Measurements from ENCODE around the gene PLA2G4E.

Gene PLA2G4E

GRCh38 chr15:41992151-41992802 is 28.6 kb downstream of the PLA2G4E start:
- no peak for DNase-seq (ENCODE audit: low read depth)

DNA sequence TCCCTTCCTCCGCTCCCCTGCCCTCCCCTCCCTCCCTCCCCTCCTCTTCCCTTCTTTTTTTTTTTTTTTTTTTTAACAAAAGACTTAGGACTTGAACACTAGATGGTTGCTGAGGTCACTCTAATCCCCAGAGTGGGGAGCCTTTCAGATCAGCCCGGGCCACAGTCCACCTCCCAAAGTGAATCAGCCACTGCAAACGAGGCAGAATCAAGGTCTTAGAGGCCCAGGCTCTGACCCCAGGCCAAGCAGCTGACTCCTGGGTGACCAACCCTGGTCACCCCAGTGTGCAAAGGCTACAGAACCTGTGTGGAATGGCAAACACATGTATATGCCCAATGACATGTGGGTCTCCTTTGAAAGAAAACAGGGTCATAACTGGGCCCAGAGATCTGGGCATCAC is 30.2 kb downstream of the PLA2G4E start:
- no peak for DNase-seq (ENCODE audit: low read depth)

DNA sequence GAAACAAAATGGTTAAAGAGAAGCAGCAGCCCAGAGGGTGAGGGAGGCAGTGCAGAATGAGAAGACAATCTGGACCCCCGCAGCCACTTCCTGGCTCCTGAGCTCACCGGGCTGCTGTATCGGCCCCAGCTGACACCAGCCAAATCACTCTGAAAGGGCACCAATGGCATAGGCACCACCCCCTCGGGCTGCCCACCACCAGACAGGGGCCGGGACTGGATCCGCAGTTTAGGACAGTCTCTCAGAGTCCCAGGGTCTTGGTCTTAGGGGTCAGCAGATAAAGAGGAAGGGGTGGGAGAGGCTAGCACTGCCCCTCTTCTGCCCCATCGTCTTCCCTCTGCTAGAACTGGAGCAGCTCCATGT is 30.6 kb downstream of the PLA2G4E start:
- DNase-seq (ENCODE audit: low read depth) = no peak

- peak; percentile 39 for DNase-seq (ENCODE audit: low read depth)
These were observed 31.1 kb downstream of the PLA2G4E start for GRCh38 chr15:41989573-41990242.

- DNase-seq (ENCODE audit: low read depth) = no peak
These were observed 31.8 kb downstream of the PLA2G4E start for GRCh38 chr15:41988896-41989572.

DNA sequence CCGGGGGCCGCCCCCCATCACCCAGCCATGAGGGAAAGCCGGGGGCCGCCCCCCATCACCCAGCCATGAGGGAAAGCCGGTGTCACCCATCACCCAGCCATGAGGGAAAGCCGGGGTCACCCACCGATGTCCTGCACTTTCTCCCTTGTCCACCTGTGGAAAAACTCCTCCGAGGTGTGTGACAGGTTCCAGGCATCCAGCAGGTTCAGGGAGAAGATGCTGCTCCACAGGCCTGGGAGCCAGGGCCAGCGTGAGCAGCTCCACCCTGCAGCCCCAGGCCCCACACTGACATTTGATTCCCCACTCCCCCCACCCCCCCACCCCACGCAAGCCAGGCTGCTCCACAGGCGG is 32.9 kb downstream of the PLA2G4E start:
- no peak for DNase-seq (ENCODE audit: low read depth)

- no peak for DNase-seq (ENCODE audit: low read depth)
These were observed 33.5 kb downstream of the PLA2G4E start for GRCh38 chr15:41987246-41987924.

DNA sequence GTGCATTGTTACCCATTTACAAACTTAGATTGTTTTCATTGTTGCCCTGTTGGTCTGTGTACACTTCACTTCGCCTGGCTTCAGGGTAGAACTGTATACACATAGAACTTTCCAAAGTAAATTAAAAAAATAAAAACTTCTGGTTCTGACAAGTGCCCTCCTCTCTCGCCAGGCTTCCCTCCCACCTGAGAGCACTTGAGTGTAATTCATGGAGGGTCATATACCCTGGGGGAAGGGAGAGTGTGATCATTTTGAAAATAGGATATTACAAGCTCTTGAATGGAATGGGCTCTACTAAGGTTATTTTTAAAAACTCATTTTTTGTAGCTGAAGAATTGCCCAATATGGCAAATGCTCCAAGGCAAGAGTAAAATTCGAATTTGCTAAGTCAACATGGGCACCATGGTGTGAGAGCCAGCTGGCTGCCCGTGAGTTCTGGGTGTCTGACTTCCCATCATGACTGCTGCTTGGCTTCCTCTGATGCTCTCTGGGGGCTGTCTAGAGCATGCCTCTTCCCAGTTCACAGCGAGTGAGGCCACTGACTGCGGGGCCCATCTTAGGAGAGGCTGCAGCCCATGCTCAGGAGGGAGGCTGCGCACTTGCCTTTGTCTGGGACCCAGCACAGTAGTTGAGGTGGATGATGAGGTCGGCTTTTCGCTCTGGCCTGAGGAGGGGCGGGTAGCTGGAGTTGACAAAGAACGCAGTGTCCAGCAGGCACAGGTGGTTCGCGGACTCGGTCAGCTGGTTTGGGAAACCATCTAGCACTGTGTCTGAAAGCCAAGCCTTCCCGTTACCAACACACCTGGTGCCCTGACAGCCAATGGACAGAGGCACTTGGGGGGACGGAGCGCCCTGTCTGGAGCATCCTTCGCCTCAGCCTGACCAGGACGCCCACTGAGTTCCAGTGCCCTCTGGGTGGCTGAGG is 35.3 kb downstream of the PLA2G4E start:
- DNase-seq (ENCODE audit: low read depth) = no peak

- DNase-seq (ENCODE audit: low read depth) = no peak
These were observed 36.2 kb downstream of the PLA2G4E start for GRCh38 chr15:41984622-41985021.

GRCh38 chr15:41983621-41984571 is 36.9 kb downstream of the PLA2G4E start:
- no peak for DNase-seq (ENCODE audit: low read depth)

- DNase-seq (ENCODE audit: low read depth) = no peak
These were observed 37.6 kb downstream of the PLA2G4E start for GRCh38 chr15:41983221-41983620.

DNA sequence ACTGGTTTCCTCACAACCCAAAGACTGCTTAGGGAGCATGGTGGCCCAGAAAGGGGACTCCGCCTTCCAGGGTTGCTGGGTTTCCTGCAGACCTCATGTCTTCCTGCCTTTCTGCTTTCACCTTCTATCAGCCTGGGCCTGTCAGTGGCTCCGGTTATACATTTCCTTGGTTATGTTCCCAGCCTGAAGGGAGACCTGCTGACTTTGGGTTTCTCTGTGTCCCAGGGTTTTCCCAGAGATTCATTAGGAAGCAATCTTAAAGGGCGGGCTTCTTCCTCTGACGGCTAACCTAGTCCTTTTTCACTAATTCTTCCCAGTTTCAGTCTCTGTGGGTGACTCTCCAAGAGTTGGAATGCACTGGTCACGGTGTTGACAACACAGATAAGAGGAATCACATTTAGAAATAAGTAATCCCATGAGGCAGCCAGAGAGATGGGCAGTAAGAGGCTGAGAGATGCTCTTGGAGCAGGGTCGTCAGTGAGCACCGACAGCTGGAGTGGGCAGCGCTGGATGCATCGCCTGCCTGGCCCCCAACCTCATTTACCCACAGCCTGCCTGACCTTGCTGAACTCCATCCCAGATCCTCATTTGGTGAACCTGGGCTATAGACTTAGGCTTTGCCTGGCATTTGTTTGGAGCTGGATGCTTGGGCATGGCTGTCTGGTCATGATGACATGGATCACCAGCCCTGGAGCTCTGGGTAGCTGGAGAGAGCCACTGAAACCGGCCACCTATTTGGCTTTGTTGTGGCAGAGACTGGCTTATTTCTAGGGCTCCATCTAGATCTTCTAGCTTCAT is 38.5 kb downstream of the PLA2G4E start:
- DNase-seq (ENCODE audit: low read depth) = no peak

DNA sequence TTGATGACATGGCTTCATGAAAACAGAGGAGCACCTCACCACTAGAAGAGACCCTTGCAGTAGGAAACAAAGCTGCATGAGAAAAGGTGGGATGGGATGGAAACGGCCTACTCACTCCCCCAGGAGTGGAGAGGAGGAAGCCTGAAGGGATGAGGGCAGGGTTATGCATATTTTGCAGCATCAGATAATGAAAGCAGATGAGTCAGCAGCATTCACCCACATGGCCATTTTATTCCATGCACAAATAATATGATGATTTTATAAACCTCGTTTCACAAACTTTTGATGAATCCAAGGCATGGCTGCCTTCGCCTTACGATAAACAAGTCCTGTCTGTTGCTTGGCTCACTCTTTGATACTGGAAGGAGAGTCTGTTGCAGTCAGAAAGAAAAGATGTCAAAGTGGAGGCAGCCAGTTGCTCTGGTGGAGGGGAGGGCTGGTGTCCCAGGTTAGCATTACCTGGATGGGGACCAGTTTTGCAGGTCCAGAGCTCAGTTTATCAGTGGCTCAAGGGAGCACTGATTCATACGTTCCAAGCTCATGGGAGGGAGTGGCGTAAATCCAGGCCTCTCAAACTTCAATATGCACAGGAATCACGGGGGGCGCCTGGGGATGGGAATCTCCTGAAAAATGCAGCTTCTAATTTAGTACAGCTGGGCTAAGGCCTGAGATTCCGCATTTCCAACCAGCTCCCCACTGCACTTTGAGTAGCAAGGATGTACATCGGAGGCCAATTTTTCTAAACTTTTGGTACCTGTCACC is 39.3 kb downstream of the PLA2G4E start:
- DNase-seq (ENCODE audit: low read depth) = no peak

DNA sequence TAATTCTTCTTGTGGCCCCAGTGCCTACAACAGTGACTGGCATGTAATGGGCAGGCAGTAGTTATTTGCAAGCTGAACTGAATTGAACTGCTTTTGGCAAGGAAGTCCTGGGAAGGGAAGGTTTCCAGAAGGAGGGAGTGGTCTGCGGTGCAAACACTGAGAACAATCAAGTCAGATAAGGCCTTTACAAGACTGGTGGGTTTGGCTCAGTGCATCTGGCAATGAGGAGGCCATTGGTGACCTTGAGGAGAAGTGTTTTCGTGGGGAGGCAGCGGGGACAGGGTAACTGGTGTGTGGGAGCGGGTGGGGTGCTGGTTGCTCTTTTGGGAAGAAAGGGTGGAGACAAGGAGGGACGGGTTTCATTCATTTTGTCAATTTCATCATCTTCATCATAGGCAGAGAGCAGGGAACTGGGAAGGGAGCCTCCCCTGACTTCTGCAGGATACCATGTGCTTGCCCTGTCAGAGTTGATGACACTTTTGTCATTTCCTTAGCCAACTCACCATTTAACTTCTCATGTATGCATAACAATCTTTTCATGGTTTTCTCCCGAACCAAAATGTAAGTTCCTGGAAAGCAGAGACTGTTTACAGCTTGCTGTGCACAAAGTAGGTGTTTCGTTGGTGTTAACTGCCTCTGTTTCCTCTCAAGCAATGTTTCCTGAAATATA is 40.1 kb downstream of the PLA2G4E start:
- DNase-seq (ENCODE audit: low read depth) = no peak

- DNase-seq (ENCODE audit: low read depth) = no peak
These were observed 41.2 kb downstream of the PLA2G4E start for GRCh38 chr15:41979493-41980266.

- no peak for DNase-seq (ENCODE audit: low read depth)
These were observed 42.3 kb downstream of the PLA2G4E start for GRCh38 chr15:41978534-41978933.

GRCh38 chr15:41977757-41978383 is 43.0 kb downstream of the PLA2G4E start:
- no peak for DNase-seq (ENCODE audit: low read depth)

All from stromal cell of bone marrow (primary cell).